GM23338 (cell line): ENCODE data around the gene GALNT1. TPM values are rescaled to one million over a fixed set of nuclear protein-coding genes. Genes with fewer than 3 reads are reported as not detected.

ENCODE experiments used
- ATAC-seq: fragments of 200-7000 bp; cut with Tn5 transposase; 3 replicates; pipeline ENCODE4 v1.9.1; 2020
- DNase-seq: peaks from one replicate; pipeline ENCODE4 v3.0.0-alpha.2; 2015; ENCODE audit warnings: low spot score
- H2AFZ ChIP-seq: fragments of 200-600 bp; sonication (generic); 2 replicates; pipeline ENCODE4 v1.8.0; 2016; ENCODE audit warnings: antibody characterized with exemption, mild to moderate bottlenecking, moderate library complexity
- H3F3A ChIP-seq: fragments of 200-600 bp; sonication (generic); replicated peaks from 2 replicates; pipeline ENCODE4 v1.8.0; 2017; ENCODE audit warnings: antibody characterized with exemption, mixed run types, low read depth
- H3K27ac ChIP-seq: fragments of 200-600 bp; sonication (generic); 2 replicates; pipeline ENCODE4 v1.6.1; 2016; ENCODE audit warnings: low read depth
- H3K27me3 ChIP-seq: fragments of 200-600 bp; sonication (generic); 2 replicates; pipeline ENCODE4 v1.8.0; 2016; ENCODE audit warnings: mild to moderate bottlenecking, mixed run types, moderate library complexity; ENCODE audit not compliant: insufficient read depth
- H3K36me3 ChIP-seq: fragments of 200-600 bp; sonication (generic); 2 replicates; pipeline ENCODE4 v1.8.0; 2016; ENCODE audit warnings: mild to moderate bottlenecking; ENCODE audit not compliant: insufficient read depth
- H3K4me1 ChIP-seq: fragments of 200-600 bp; sonication (generic); 2 replicates; pipeline ENCODE4 v1.8.0; 2016; ENCODE audit warnings: mild to moderate bottlenecking, moderate library complexity; ENCODE audit not compliant: insufficient read depth
- H3K4me2 ChIP-seq: fragments of 200-600 bp; sonication (generic); 2 replicates; pipeline ENCODE4 v1.7.1; 2017; ENCODE audit warnings: mixed run types
- H3K4me3 ChIP-seq: fragments of 200-600 bp; sonication (generic); 2 replicates; pipeline ENCODE4 v1.6.1; 2016; ENCODE audit warnings: mixed run types
- H3K79me2 ChIP-seq: fragments of 200-600 bp; sonication (generic); replicated peaks from 2 replicates; pipeline ENCODE4 v1.8.0; 2017; ENCODE audit warnings: mild to moderate bottlenecking; ENCODE audit not compliant: insufficient read depth
- H3K9me2 ChIP-seq: fragments of 200-600 bp; sonication (generic); 2 replicates; pipeline ENCODE4 v1.8.0; 2017; ENCODE audit not compliant: insufficient read depth
- H4K20me1 ChIP-seq: fragments of 200-600 bp; sonication (generic); replicated peaks from 2 replicates; pipeline ENCODE4 v1.8.0; 2017; ENCODE audit warnings: mild to moderate bottlenecking; ENCODE audit not compliant: insufficient read depth
- H3K27ac Mint-ChIP-seq: 2 replicates; pipeline ENCODE4 v1.8.0; 2020; ENCODE audit warnings: inconsistent platforms, mild to moderate bottlenecking, moderate library complexity, mixed read lengths
- H3K27me3 Mint-ChIP-seq: 3 replicates; pipeline ENCODE4 v1.8.0; 2022; ENCODE audit warnings: low read depth, mild to moderate bottlenecking, moderate library complexity, mixed read lengths, inconsistent platforms; ENCODE audit not compliant: insufficient read depth, poor library complexity
- H3K36me3 Mint-ChIP-seq: 3 replicates; pipeline ENCODE4 v1.8.0; 2021; ENCODE audit warnings: low read depth, mild to moderate bottlenecking, inconsistent platforms, moderate library complexity, mixed read lengths
- H3K4me1 Mint-ChIP-seq: 3 replicates; pipeline ENCODE4 v1.8.0; 2020; ENCODE audit warnings: mild to moderate bottlenecking, inconsistent platforms, mixed read lengths
- H3K4me3 Mint-ChIP-seq: 3 replicates; pipeline ENCODE4 v1.8.0; 2021; ENCODE audit warnings: moderate library complexity, mild to moderate bottlenecking, inconsistent platforms, mixed read lengths
- H3K9me3 Mint-ChIP-seq: 3 replicates; pipeline ENCODE4 v1.8.0; 2020; ENCODE audit warnings: moderate library complexity, mild to moderate bottlenecking, inconsistent platforms, mixed read lengths
- CREB1 ChIP-seq: fragments of 250-450 bp; sonication (Bioruptor Pico); IDR thresholded peaks from 2 replicates; pipeline ENCODE4 v1.5.0; 2020; ENCODE audit warnings: low read depth, mild to moderate bottlenecking, moderate library complexity
- EZH2 ChIP-seq: fragments of 200-600 bp; sonication (generic); IDR thresholded peaks from one replicate; pipeline ENCODE4 v1.8.0; 2017; ENCODE audit warnings: antibody characterized with exemption, mild to moderate bottlenecking, low read depth; ENCODE audit not compliant: unreplicated experiment
- EZH2phosphoT487 ChIP-seq: fragments of 200-600 bp; sonication (generic); IDR thresholded peaks from one replicate; pipeline ENCODE4 v1.8.1; 2018; ENCODE audit warnings: antibody characterized with exemption; ENCODE audit not compliant: unreplicated experiment
- JUNB ChIP-seq: IDR thresholded peaks from one replicate; pipeline ENCODE4 v1.6.1; 2016; ENCODE audit warnings: antibody characterized with exemption; ENCODE audit not compliant: unreplicated experiment
- NANOG ChIP-seq: IDR thresholded peaks from 2 replicates; pipeline ENCODE4 v1.6.1; 2016; ENCODE audit warnings: antibody characterized with exemption, borderline replicate concordance
- POLR2AphosphoS5 ChIP-seq: IDR thresholded peaks from 2 replicates; pipeline ENCODE4 v1.6.1; 2016; ENCODE audit warnings: antibody characterized with exemption, low read depth
- ZNF114 ChIP-seq: fragments of 250-450 bp; sonication (Bioruptor Pico); IDR thresholded peaks from 2 replicates; pipeline ENCODE4 v1.5.0; 2020; ENCODE audit warnings: mild to moderate bottlenecking, moderate library complexity
- ZNF331 ChIP-seq: fragments of 250-450 bp; sonication (Bioruptor Pico); IDR thresholded peaks from 2 replicates; pipeline ENCODE4 v1.5.0; 2020; ENCODE audit warnings: low read depth, mild to moderate bottlenecking, moderate library complexity
- polyA plus RNA-seq: library from polyadenylated mRNA; unstranded; fragments of >200 nt; fragmentation: Nextera tagmentation; extraction: Ambion mirVana; gene quantifications from 2 replicates; pipeline ENCODE4 v1.2.1, GENCODE V29; 2016
- total RNA-seq: library from RNA; depleted of rRNA; stranded (reverse); fragments of >200 nt; shearing (Covaris generic); gene quantifications from 2 replicates; pipeline ENCODE4 v1.2.3, GENCODE V29; 2014
- TF ChIP-seq, protein P1 (sequence below): fragments of 250-450 bp; sonication (Bioruptor Pico); IDR thresholded peaks from 2 replicates; pipeline ENCODE4 v1.5.0; 2020; ENCODE audit warnings: mild to moderate bottlenecking, moderate library complexity
- TF ChIP-seq, protein P2 (sequence below): IDR thresholded peaks from 2 replicates; pipeline ENCODE4 v1.6.1; 2016; ENCODE audit warnings: antibody characterized with exemption
- TF ChIP-seq, protein P3 (sequence below), 2 experiments: fragments of 200-600 bp in 1 of 2; sonication (generic) in 1 of 2; conservative IDR thresholded peaks; 2 replicates each; pipeline versions ENCODE4 v1.5.1 to v1.6.1; 2016 to 2017; ENCODE audit warnings: antibody characterized with exemption in 2 of 2, low read depth in 2 of 2, mild to moderate bottlenecking in 2 of 2, moderate library complexity in 1 of 2
- TF ChIP-seq, protein P4 (sequence below): IDR thresholded peaks from one replicate; pipeline ENCODE4 v1.6.1; 2018; ENCODE audit warnings: antibody characterized with exemption; ENCODE audit not compliant: unreplicated experiment

The GALNT1 gene
- total and polyA plus RNA-seq, 2 experiments from 2014 or later, result 37.4 to 60.8 TPM

DNA sequence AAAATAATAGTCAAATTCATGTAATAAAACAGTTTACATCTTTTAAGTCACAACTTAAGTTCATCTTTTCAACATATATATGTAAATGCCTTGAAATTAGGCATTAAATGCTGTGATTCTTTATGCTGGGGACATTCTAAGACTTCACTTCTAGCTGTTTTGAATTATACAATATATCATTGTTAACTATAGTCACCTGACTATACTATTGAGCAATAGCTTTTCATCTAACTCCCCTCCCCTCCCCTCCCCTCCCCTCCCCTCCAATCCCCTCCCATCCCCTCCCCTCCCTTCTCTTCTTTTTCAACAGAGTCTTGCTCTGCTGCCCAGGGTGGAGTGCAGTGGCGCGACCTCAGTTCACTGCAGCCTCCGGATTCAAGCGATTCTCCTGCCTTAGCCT lies 16.2 kb downstream of the GALNT1 start (continued):
- TF ChIP-seq, protein P1, sequence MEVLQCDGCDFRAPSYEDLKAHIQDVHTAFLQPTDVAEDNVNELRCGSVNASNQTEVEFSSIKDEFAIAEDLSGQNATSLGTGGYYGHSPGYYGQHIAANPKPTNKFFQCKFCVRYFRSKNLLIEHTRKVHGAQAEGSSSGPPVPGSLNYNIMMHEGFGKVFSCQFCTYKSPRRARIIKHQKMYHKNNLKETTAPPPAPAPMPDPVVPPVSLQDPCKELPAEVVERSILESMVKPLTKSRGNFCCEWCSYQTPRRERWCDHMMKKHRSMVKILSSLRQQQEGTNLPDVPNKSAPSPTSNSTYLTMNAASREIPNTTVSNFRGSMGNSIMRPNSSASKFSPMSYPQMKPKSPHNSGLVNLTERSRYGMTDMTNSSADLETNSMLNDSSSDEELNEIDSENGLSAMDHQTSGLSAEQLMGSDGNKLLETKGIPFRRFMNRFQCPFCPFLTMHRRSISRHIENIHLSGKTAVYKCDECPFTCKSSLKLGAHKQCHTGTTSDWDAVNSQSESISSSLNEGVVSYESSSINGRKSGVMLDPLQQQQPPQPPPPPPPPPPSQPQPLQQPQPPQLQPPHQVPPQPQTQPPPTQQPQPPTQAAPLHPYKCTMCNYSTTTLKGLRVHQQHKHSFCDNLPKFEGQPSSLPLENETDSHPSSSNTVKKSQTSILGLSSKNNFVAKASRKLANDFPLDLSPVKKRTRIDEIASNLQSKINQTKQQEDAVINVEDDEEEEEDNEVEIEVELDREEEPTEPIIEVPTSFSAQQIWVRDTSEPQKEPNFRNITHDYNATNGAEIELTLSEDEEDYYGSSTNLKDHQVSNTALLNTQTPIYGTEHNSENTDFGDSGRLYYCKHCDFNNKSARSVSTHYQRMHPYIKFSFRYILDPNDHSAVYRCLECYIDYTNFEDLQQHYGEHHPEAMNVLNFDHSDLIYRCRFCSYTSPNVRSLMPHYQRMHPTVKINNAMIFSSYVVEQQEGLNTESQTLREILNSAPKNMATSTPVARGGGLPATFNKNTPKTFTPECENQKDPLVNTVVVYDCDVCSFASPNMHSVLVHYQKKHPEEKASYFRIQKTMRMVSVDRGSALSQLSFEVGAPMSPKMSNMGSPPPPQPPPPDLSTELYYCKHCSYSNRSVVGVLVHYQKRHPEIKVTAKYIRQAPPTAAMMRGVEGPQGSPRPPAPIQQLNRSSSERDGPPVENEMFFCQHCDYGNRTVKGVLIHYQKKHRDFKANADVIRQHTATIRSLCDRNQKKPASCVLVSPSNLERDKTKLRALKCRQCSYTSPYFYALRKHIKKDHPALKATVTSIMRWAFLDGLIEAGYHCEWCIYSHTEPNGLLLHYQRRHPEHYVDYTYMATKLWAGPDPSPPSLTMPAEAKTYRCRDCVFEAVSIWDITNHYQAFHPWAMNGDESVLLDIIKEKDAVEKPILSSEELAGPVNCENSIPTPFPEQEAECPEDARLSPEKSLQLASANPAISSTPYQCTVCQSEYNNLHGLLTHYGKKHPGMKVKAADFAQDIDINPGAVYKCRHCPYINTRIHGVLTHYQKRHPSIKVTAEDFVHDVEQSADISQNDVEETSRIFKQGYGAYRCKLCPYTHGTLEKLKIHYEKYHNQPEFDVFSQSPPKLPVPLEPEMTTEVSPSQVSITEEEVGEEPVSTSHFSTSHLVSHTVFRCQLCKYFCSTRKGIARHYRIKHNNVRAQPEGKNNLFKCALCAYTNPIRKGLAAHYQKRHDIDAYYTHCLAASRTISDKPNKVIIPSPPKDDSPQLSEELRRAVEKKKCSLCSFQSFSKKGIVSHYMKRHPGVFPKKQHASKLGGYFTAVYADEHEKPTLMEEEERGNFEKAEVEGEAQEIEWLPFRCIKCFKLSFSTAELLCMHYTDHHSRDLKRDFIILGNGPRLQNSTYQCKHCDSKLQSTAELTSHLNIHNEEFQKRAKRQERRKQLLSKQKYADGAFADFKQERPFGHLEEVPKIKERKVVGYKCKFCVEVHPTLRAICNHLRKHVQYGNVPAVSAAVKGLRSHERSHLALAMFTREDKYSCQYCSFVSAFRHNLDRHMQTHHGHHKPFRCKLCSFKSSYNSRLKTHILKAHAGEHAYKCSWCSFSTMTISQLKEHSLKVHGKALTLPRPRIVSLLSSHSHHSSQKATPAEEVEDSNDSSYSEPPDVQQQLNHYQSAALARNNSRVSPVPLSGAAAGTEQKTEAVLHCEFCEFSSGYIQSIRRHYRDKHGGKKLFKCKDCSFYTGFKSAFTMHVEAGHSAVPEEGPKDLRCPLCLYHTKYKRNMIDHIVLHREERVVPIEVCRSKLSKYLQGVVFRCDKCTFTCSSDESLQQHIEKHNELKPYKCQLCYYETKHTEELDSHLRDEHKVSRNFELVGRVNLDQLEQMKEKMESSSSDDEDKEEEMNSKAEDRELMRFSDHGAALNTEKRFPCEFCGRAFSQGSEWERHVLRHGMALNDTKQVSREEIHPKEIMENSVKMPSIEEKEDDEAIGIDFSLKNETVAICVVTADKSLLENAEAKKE (CRISPR knock-in tag), result no peak
- TF ChIP-seq NANOG, result no peak

DNA sequence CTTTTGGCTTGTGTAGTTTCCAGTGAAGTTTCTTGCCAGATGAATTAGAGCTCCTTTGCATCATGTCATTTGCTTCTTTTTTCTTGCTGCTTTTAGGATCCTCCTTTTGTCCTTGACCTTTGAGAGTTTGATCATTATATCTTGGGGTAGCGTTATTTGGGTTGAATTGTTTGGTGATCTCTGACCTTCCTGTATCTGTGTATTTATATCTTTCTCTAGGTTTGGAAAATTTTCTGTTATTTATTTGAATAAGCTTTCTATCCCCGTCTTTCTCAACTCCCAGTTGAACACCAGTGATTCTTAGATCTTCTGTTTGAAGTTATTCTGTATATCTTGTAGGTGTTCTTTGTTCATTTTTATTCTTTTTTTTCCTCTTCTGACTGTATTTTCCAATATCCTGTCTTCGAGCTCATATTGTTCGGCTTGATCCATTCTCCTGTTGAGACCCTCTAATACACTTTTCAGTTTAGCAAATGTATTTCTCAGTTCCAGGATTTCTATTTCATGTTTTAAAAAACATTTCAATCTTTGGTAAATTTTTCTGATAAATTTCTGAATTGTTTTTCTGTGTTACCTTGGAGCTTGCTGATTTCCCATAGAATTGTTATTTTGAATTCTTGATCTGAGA lies 20.8 kb downstream of the GALNT1 start:
- H3K79me2 ChIP-seq, result peaks cover 97% of the 10 kb centered on the region
- peaks cover 5% of the 10 kb centered on the region for H3K27me3 Mint-ChIP-seq
- no peaks in the 10 kb centered on the region; the same call in 1 of the 2 replicates for H3K9me2 ChIP-seq
- no peak overlapping the region for H3K4me2 ChIP-seq
- no peaks in the 10 kb centered on the region for H3K27me3 ChIP-seq
- no peak overlapping the region for H3K27ac Mint-ChIP-seq
- H3K4me3 Mint-ChIP-seq, result no peak overlapping the region
- H2AFZ ChIP-seq, result no peak overlapping the region
- peaks cover 45% of the 10 kb centered on the region; the same call in 2 of the 3 replicates for H3K36me3 Mint-ChIP-seq
- no peaks in the 10 kb centered on the region for H3F3A ChIP-seq
- H3K4me1 Mint-ChIP-seq, result peaks cover 24% of the 10 kb centered on the region
- no peak overlapping the region for H3K27ac ChIP-seq
- no peak overlapping the region for H3K4me3 ChIP-seq
- peaks cover 6% of the 10 kb centered on the region; the same call in 1 of the 2 replicates for H3K4me1 ChIP-seq
- peaks cover 23% of the 10 kb centered on the region for H3K9me3 Mint-ChIP-seq
- no peak for DNase-seq
- ATAC-seq, result no peak
- H3K36me3 ChIP-seq, result peaks cover 5% of the 10 kb centered on the region; the same call in 1 of the 2 replicates
- 0 out of 2 replicates have a peak, but pooled peaks cover 3% of the 10 kb centered on the region for H4K20me1 ChIP-seq
- TF ChIP-seq, protein P2, sequence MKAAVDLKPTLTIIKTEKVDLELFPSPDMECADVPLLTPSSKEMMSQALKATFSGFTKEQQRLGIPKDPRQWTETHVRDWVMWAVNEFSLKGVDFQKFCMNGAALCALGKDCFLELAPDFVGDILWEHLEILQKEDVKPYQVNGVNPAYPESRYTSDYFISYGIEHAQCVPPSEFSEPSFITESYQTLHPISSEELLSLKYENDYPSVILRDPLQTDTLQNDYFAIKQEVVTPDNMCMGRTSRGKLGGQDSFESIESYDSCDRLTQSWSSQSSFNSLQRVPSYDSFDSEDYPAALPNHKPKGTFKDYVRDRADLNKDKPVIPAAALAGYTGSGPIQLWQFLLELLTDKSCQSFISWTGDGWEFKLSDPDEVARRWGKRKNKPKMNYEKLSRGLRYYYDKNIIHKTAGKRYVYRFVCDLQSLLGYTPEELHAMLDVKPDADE, result no peak
- TF ChIP-seq, protein P3, sequence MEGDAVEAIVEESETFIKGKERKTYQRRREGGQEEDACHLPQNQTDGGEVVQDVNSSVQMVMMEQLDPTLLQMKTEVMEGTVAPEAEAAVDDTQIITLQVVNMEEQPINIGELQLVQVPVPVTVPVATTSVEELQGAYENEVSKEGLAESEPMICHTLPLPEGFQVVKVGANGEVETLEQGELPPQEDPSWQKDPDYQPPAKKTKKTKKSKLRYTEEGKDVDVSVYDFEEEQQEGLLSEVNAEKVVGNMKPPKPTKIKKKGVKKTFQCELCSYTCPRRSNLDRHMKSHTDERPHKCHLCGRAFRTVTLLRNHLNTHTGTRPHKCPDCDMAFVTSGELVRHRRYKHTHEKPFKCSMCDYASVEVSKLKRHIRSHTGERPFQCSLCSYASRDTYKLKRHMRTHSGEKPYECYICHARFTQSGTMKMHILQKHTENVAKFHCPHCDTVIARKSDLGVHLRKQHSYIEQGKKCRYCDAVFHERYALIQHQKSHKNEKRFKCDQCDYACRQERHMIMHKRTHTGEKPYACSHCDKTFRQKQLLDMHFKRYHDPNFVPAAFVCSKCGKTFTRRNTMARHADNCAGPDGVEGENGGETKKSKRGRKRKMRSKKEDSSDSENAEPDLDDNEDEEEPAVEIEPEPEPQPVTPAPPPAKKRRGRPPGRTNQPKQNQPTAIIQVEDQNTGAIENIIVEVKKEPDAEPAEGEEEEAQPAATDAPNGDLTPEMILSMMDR (conservative IDR thresholded peaks at IDR 0.05; ENCODE audit: low read depth in 2 of 2), result no peak
- TF ChIP-seq EZH2, result no peak
- TF ChIP-seq ZNF114, result no peak
- no peak for TF ChIP-seq CREB1 (CRISPR knock-in tag)
- TF ChIP-seq ZNF331, result no peak
- TF ChIP-seq, protein P4, sequence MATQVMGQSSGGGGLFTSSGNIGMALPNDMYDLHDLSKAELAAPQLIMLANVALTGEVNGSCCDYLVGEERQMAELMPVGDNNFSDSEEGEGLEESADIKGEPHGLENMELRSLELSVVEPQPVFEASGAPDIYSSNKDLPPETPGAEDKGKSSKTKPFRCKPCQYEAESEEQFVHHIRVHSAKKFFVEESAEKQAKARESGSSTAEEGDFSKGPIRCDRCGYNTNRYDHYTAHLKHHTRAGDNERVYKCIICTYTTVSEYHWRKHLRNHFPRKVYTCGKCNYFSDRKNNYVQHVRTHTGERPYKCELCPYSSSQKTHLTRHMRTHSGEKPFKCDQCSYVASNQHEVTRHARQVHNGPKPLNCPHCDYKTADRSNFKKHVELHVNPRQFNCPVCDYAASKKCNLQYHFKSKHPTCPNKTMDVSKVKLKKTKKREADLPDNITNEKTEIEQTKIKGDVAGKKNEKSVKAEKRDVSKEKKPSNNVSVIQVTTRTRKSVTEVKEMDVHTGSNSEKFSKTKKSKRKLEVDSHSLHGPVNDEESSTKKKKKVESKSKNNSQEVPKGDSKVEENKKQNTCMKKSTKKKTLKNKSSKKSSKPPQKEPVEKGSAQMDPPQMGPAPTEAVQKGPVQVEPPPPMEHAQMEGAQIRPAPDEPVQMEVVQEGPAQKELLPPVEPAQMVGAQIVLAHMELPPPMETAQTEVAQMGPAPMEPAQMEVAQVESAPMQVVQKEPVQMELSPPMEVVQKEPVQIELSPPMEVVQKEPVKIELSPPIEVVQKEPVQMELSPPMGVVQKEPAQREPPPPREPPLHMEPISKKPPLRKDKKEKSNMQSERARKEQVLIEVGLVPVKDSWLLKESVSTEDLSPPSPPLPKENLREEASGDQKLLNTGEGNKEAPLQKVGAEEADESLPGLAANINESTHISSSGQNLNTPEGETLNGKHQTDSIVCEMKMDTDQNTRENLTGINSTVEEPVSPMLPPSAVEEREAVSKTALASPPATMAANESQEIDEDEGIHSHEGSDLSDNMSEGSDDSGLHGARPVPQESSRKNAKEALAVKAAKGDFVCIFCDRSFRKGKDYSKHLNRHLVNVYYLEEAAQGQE, result no peak
- TF ChIP-seq EZH2phosphoT487, result no peak
- no peak for TF ChIP-seq NANOG
- no peak for TF ChIP-seq JUNB
- no peak for TF ChIP-seq POLR2AphosphoS5
